Bronchial epithelial cell (primary cell): ENCODE data around the gene NEURL1. TPM values are rescaled to one million over a fixed set of nuclear protein-coding genes. Genes with fewer than 3 reads are reported as not detected.

ENCODE experiments used
- DNase-seq: peaks from one replicate; pipeline ENCODE4 v3.0.0-alpha.2; 2010; ENCODE audit warnings: low read depth
- FAIRE-seq: peaks from 2 replicates; lab custom pipeline; 2011; peaks lifted over from hg19 to GRCh38; lab: Jason Lieb, UNC
- H3K27me3 ChIP-seq: 2 replicates; pipeline ENCODE4 v1.5.1; 2011; ENCODE audit warnings: low read length; ENCODE audit not compliant: control insufficient read depth, insufficient read depth
- H3K36me3 ChIP-seq: 2 replicates; pipeline ENCODE4 v1.5.1; 2011; ENCODE audit warnings: low read length; ENCODE audit not compliant: control insufficient read depth, insufficient read depth
- H3K4me3 ChIP-seq: 2 replicates; pipeline ENCODE4 v1.5.1; 2011; ENCODE audit warnings: mild to moderate bottlenecking, low read depth, low read length, control low read depth
- total RNA-seq: library from RNA; depleted of rRNA; stranded (reverse); fragments of >200 nt; gene quantifications from 2 replicates; pipeline ENCODE4 v1.2.1, GENCODE V29; 2014
- TF ChIP-seq, protein P1 (sequence below): IDR thresholded peaks from 2 replicates; pipeline ENCODE4 v1.5.1; 2011; ENCODE audit warnings: mild to moderate bottlenecking, moderate library complexity, low read length, control low read depth, inconsistent platforms; ENCODE audit not compliant: insufficient read depth, severe bottlenecking

The NEURL1 gene
- total RNA-seq, 1 donor from 2014 or later, result 1.1 TPM

DNA sequence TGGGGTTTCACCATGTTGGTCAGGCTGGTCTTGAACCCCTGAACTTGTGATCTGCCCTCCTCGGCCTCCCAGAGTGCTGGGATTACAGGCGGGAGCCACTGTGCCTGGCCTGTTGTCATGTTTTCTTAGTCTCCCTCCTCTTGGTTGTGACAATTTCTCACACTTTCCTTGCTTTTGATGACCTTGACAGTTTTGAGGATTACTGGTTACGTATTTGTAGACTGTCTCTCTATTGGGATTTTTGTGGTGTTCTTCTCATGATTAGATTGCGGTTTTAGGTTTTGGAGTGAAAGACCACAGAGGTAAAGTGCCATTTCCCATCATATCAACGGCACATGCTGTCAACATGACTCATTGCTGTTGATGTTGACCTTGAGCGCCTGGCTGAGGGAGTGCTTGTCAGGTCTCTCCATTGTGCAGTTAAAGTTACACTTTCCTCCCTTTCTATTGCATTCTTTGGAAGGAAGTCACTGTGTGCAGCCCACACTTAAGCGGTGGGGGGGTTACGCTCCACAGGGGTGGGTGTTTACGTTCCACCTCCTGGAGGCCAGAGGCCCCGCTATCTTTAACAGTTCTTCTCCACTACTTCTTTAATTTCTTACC lies 10.8 kb downstream of the NEURL1 start:
- peaks cover 14% of the 10 kb centered on the region for H3K27me3 ChIP-seq
- TF ChIP-seq, protein P1, sequence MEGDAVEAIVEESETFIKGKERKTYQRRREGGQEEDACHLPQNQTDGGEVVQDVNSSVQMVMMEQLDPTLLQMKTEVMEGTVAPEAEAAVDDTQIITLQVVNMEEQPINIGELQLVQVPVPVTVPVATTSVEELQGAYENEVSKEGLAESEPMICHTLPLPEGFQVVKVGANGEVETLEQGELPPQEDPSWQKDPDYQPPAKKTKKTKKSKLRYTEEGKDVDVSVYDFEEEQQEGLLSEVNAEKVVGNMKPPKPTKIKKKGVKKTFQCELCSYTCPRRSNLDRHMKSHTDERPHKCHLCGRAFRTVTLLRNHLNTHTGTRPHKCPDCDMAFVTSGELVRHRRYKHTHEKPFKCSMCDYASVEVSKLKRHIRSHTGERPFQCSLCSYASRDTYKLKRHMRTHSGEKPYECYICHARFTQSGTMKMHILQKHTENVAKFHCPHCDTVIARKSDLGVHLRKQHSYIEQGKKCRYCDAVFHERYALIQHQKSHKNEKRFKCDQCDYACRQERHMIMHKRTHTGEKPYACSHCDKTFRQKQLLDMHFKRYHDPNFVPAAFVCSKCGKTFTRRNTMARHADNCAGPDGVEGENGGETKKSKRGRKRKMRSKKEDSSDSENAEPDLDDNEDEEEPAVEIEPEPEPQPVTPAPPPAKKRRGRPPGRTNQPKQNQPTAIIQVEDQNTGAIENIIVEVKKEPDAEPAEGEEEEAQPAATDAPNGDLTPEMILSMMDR, result no peak
- H3K36me3 ChIP-seq, result no peaks in the 10 kb centered on the region
- FAIRE-seq (peak; percentile 60), DNase-seq (peak; percentile 73)
- no peak overlapping the region for H3K4me3 ChIP-seq

- H3K4me3 ChIP-seq, result no peak overlapping the region
- no peaks in the 10 kb centered on the region for H3K36me3 ChIP-seq
- peak; percentile 55 for FAIRE-seq
- no peak for DNase-seq
- peaks cover 13% of the 10 kb centered on the region for H3K27me3 ChIP-seq
- TF ChIP-seq, protein P1, result no peak
Observed at GRCh38 chr10:103506061-103506460, 12.6 kb downstream of the NEURL1 start.

- DNase-seq, result no peak
- no peak overlapping the region for H3K4me3 ChIP-seq
- no peaks in the 10 kb centered on the region for H3K36me3 ChIP-seq
- TF ChIP-seq, protein P1, result no peak
- FAIRE-seq, result no peak
- peaks cover 12% of the 10 kb centered on the region for H3K27me3 ChIP-seq
Observed at GRCh38 chr10:103507235-103508191, 14.0 kb downstream of the NEURL1 start.

- FAIRE-seq (peak; percentile 77), DNase-seq (no peak)
- Histone ChIP-seq H3K4me3 (no peak overlapping the region), H3K27me3 (peaks cover 12% of the 10 kb centered on the region), H3K36me3 (no peaks in the 10 kb centered on the region)
- TF ChIP-seq, protein P1, result no peak
Observed at GRCh38 chr10:103510046-103510685, 16.7 kb downstream of the NEURL1 start.

- no peak for FAIRE-seq
- H3K36me3 ChIP-seq, result no peaks in the 10 kb centered on the region
- no peak for DNase-seq
- H3K4me3 ChIP-seq, result no peak overlapping the region
- H3K27me3 ChIP-seq, result peaks cover 12% of the 10 kb centered on the region
- TF ChIP-seq, protein P1, result no peak
Observed at GRCh38 chr10:103510791-103511752, 17.6 kb downstream of the NEURL1 start.
